HepG2 (cell line): Measurements from ENCODE around the gene LBX2. TPM values are rescaled to one million over a fixed set of nuclear protein-coding genes. Genes with fewer than 3 reads are reported as not detected.

ENCODE experiments used
- BCL6 ChIP-seq: IDR thresholded peaks from 2 replicates; pipeline ENCODE4 v1.6.1; 2016; ENCODE audit warnings: missing genetic modification reagents, missing compliant biosample characterization
- FOSL1 ChIP-seq: sonication (generic); formaldehyde crosslinking; IDR thresholded peaks from 2 replicates; pipeline ENCODE4 v1.9.0; 2021; ENCODE audit warnings: missing genetic modification reagents, borderline replicate concordance
- HNRNPL ChIP-seq: fragments of 200-400 bp; formaldehyde crosslinking; IDR thresholded peaks from 2 replicates; pipeline ENCODE4 v1.6.1; 2017; ENCODE audit warnings: mild to moderate bottlenecking, low read depth, low read length
- IKZF4 ChIP-seq: sonication (generic); formaldehyde crosslinking; IDR thresholded peaks from 2 replicates; pipeline ENCODE4 v1.5.1; 2020; ENCODE audit warnings: borderline replicate concordance, mild to moderate bottlenecking, low read depth, missing genetic modification reagents; ENCODE audit errors: not compliant biosample characterization
- MED8 ChIP-seq: sonication (generic); formaldehyde crosslinking; IDR thresholded peaks from 2 replicates; pipeline ENCODE4 v1.8.1; 2023; ENCODE audit warnings: mild to moderate bottlenecking, missing genetic modification reagents; ENCODE audit not compliant: insufficient replicate concordance
- NR2C2 ChIP-seq: sonication (generic); formaldehyde crosslinking; IDR thresholded peaks from 2 replicates; pipeline ENCODE4 v1.4.0; 2020; ENCODE audit warnings: missing genetic modification reagents, mild to moderate bottlenecking, moderate library complexity, borderline replicate concordance
- SRF ChIP-seq: IDR thresholded peaks from 2 replicates; pipeline ENCODE4 v1.6.1; 2011; ENCODE audit warnings: mild to moderate bottlenecking, low read depth, low read length, moderate library complexity
- TBL1XR1 ChIP-seq: fragments of 150-350 bp; IDR thresholded peaks from 2 replicates; pipeline ENCODE4 v1.6.1; 2014; ENCODE audit warnings: borderline replicate concordance, low read length; ENCODE audit not compliant: partially characterized antibody
- TBX3 ChIP-seq: fragments of 450-650 bp; IDR thresholded peaks from 2 replicates; pipeline ENCODE4 v1.6.1; 2017; ENCODE audit warnings: antibody characterized with exemption, mild to moderate bottlenecking, inconsistent platforms, borderline replicate concordance
- TEAD2 ChIP-seq: sonication (generic); formaldehyde crosslinking; IDR thresholded peaks from 2 replicates; pipeline ENCODE4 v1.9.0; 2021; ENCODE audit warnings: missing genetic modification reagents
- ZNF282 ChIP-seq: fragments of 450-650 bp; IDR thresholded peaks from 2 replicates; pipeline ENCODE4 v1.6.1; 2018; ENCODE audit not compliant: partially characterized antibody
- ZNF329 ChIP-seq: sonication (generic); formaldehyde crosslinking; IDR thresholded peaks from 2 replicates; pipeline ENCODE4 v1.9.0; 2021; ENCODE audit warnings: low read depth, mild to moderate bottlenecking, missing genetic modification reagents
- ZNF432 ChIP-seq: sonication (generic); formaldehyde crosslinking; IDR thresholded peaks from 2 replicates; pipeline ENCODE4 v1.5.0; 2020; ENCODE audit warnings: missing genetic modification reagents, mild to moderate bottlenecking, borderline replicate concordance
- ZNF543 ChIP-seq: sonication (generic); formaldehyde crosslinking; IDR thresholded peaks from 2 replicates; pipeline ENCODE4 v1.4.0; 2020; ENCODE audit warnings: mild to moderate bottlenecking, missing genetic modification reagents
- ZNF75D ChIP-seq: sonication (generic); formaldehyde crosslinking; IDR thresholded peaks from 2 replicates; pipeline ENCODE4 v1.8.1; 2023; ENCODE audit warnings: missing genetic modification reagents, mild to moderate bottlenecking, borderline replicate concordance
- ZNF766 ChIP-seq: sonication (generic); formaldehyde crosslinking; IDR thresholded peaks from 2 replicates; pipeline ENCODE4 v1.5.0; 2020; ENCODE audit warnings: missing genetic modification reagents, borderline replicate concordance
- ZNF782 ChIP-seq: sonication (generic); formaldehyde crosslinking; IDR thresholded peaks from 2 replicates; pipeline ENCODE4 v1.4.0; 2020; ENCODE audit warnings: missing genetic modification reagents, mild to moderate bottlenecking, borderline replicate concordance
- ZSCAN12 ChIP-seq: sonication (generic); formaldehyde crosslinking; IDR thresholded peaks from 2 replicates; pipeline ENCODE4 v1.9.0; 2021; ENCODE audit warnings: mild to moderate bottlenecking, missing genetic modification reagents
- polyA plus RNA-seq, 8 experiments: library from polyadenylated mRNA; depleted of rRNA in 3 of 8; stranded (reverse) in 7 of 8; unstranded in 1 of 8; fragments of >200 nt; fragmentation: Illumina TruSeq in 4 of 8; extraction: Trizol in 4 of 8; gene quantifications; 2 replicates each; pipeline versions ENCODE4 v1.2.1 to v1.2.3, GENCODE V29; 2011 to 2016; ENCODE audit warnings: low read depth in 4 of 8, missing spikeins in 1 of 8, mixed read lengths in 1 of 8; ENCODE audit not compliant: insufficient read depth in 1 of 8
- total RNA-seq, 5 experiments: library from RNA; depleted of rRNA; stranded (reverse); fragments of >200 nt; fragmentation: Illumina TruSeq; extraction: Trizol; gene quantifications; 2 replicates each; pipeline ENCODE4 v1.2.3, GENCODE V29; 2016; ENCODE audit warnings: low read depth in 1 of 5
- TF ChIP-seq, protein P1 (sequence below): sonication (generic); formaldehyde crosslinking; IDR thresholded peaks from 2 replicates; pipeline ENCODE4 v1.4.0; 2020; ENCODE audit warnings: low read depth, mild to moderate bottlenecking, missing genetic modification reagents
- TF ChIP-seq, protein P2 (sequence below): sonication (generic); formaldehyde crosslinking; conservative IDR thresholded peaks from 2 replicates; pipeline ENCODE4 v1.8.0; 2022; ENCODE audit warnings: mild to moderate bottlenecking, moderate library complexity, missing genetic modification reagents
- TF ChIP-seq, protein P3 (sequence below): sonication (generic); formaldehyde crosslinking; IDR thresholded peaks from 2 replicates; pipeline ENCODE4 v1.8.1; 2023; ENCODE audit warnings: missing genetic modification reagents, mild to moderate bottlenecking, borderline replicate concordance
- TF ChIP-seq, protein P4 (sequence below): sonication (generic); formaldehyde crosslinking; IDR thresholded peaks from 2 replicates; pipeline ENCODE4 v1.8.1; 2022; ENCODE audit warnings: mild to moderate bottlenecking, missing genetic modification reagents
- TF ChIP-seq, protein P5 (sequence below): sonication (generic); formaldehyde crosslinking; IDR thresholded peaks from 2 replicates; pipeline ENCODE4 v1.5.0; 2020; ENCODE audit warnings: missing genetic modification reagents

Gene LBX2
- total and polyA plus RNA-seq, 2 of the 13 experiments (the other 11 are each of a cell fraction or from before 2014, with no cell fraction given): 6.4 to 8.1 TPM

DNA sequence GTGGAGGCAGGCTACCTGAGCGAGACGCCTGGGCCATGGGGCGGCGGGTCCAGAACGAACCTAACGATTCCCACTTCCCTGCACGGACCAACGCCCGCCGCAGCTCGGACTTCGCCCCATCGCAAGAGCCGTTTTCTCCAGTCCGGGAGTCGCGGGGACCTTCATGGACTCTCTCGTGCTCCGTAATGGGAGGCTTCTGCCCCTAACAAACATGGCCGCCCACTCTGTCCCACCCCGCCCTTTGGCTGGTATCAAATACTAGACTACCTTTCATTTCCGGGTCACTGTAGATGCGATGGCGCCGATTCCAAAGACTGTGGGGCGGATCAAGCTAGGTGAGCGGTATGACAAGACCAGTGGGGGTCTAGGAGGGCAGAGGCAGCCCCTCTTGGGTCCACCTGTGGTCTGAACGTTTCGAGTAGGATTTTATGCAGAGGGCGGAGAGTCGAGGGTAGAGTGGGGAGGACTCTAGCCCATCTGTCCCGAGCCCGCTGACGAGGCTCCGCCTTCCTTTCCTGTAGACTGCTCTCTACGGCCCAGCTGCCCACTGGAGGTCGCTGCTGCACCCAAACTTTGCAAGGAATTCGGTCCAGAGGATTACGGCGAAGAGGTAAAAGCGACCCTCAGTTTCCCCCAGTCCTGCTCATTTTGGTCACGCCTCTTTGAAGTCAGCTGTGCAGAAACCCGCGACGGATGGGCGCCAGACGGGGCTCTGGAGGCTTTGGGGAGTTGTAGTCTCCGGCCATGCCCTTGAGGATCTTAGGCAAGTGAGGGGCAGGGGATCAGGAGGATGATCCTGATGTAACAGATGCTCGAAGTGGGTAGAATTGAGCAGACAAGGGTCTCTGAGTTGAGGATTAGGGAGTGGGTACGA, 16.4 kb downstream of the LBX2 start, which contains the start of the genes CCDC142 and TTC31 (continued):
- no peak; the same call in 1 of the 2 replicates for TF ChIP-seq ZSCAN12 (CRISPR knock-in tag)
- peak; percentile 87 for TF ChIP-seq IKZF4
- TF ChIP-seq ZNF329 (CRISPR knock-in tag): 0 out of 2 replicates have a peak, but pooled peaks have one; percentile 37
- TF ChIP-seq, protein P1, sequence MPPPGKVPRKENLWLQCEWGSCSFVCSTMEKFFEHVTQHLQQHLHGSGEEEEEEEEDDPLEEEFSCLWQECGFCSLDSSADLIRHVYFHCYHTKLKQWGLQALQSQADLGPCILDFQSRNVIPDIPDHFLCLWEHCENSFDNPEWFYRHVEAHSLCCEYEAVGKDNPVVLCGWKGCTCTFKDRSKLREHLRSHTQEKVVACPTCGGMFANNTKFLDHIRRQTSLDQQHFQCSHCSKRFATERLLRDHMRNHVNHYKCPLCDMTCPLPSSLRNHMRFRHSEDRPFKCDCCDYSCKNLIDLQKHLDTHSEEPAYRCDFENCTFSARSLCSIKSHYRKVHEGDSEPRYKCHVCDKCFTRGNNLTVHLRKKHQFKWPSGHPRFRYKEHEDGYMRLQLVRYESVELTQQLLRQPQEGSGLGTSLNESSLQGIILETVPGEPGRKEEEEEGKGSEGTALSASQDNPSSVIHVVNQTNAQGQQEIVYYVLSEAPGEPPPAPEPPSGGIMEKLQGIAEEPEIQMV: peak; percentile 97; the same call in 1 of the 2 replicates
- TF ChIP-seq, protein P2, sequence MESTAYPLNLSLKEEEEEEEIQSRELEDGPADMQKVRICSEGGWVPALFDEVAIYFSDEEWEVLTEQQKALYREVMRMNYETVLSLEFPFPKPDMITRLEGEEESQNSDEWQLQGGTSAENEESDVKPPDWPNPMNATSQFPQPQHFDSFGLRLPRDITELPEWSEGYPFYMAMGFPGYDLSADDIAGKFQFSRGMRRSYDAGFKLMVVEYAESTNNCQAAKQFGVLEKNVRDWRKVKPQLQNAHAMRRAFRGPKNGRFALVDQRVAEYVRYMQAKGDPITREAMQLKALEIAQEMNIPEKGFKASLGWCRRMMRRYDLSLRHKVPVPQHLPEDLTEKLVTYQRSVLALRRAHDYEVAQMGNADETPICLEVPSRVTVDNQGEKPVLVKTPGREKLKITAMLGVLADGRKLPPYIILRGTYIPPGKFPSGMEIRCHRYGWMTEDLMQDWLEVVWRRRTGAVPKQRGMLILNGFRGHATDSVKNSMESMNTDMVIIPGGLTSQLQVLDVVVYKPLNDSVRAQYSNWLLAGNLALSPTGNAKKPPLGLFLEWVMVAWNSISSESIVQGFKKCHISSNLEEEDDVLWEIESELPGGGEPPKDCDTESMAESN: peak; percentile 68
- TF ChIP-seq TBL1XR1: peak; percentile 28
- no peak for TF ChIP-seq ZNF75D (CRISPR knock-in tag)
- peak; percentile 58; the same call in 1 of the 2 replicates for TF ChIP-seq ZNF766 (CRISPR knock-in tag)
- TF ChIP-seq FOSL1 (CRISPR knock-in tag): no peak
- 0 out of 2 replicates have a peak, but pooled peaks have one; percentile 85 for TF ChIP-seq ZNF543 (CRISPR knock-in tag)
- TF ChIP-seq HNRNPL: 0 out of 2 replicates have a peak, but pooled peaks have one; percentile 67
- TF ChIP-seq ZNF282: no peak
- TF ChIP-seq, protein P3, sequence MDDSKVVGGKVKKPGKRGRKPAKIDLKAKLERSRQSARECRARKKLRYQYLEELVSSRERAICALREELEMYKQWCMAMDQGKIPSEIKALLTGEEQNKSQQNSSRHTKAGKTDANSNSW (CRISPR knock-in tag): peak; percentile 44; the same call in 1 of the 2 replicates
- TF ChIP-seq MED8 (CRISPR knock-in tag): peak; percentile 91
- TF ChIP-seq, protein P4, sequence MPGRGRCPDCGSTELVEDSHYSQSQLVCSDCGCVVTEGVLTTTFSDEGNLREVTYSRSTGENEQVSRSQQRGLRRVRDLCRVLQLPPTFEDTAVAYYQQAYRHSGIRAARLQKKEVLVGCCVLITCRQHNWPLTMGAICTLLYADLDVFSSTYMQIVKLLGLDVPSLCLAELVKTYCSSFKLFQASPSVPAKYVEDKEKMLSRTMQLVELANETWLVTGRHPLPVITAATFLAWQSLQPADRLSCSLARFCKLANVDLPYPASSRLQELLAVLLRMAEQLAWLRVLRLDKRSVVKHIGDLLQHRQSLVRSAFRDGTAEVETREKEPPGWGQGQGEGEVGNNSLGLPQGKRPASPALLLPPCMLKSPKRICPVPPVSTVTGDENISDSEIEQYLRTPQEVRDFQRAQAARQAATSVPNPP (CRISPR knock-in tag): 0 out of 2 replicates have a peak, but pooled peaks have one; percentile 21
- TF ChIP-seq ZNF432 (CRISPR knock-in tag): no peak
- TF ChIP-seq NR2C2 (CRISPR knock-in tag): peak; percentile 100
- TF ChIP-seq SRF: peak; percentile 39; the same call in 1 of the 2 replicates
- TF ChIP-seq BCL6 (CRISPR knock-in tag): peak; percentile 23
- TF ChIP-seq TEAD2 (CRISPR knock-in tag): no peak
- no peak for TF ChIP-seq TBX3
- TF ChIP-seq ZNF782: no peak
- TF ChIP-seq, protein P5, sequence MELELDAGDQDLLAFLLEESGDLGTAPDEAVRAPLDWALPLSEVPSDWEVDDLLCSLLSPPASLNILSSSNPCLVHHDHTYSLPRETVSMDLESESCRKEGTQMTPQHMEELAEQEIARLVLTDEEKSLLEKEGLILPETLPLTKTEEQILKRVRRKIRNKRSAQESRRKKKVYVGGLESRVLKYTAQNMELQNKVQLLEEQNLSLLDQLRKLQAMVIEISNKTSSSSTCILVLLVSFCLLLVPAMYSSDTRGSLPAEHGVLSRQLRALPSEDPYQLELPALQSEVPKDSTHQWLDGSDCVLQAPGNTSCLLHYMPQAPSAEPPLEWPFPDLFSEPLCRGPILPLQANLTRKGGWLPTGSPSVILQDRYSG (CRISPR knock-in tag): 0 out of 2 replicates have a peak, but pooled peaks have one; percentile 15
